HEK293 (cell line): ENCODE data around the gene OR5D18.

ENCODE experiments used
- CTCF ChIA-PET: fragments of 350-600 bp; formaldehyde crosslinking; extraction: SDS; loops from one replicate; lab custom pipeline; 2021; ENCODE audit warnings: antibody characterized with exemption; lab: Yijun Ruan, JAX
- POLR2A ChIA-PET: fragments of 300-600 bp; formaldehyde crosslinking; extraction: SDS; loops from one replicate; lab custom pipeline; 2020; ENCODE audit warnings: antibody characterized with exemption, inconsistent platforms; lab: Yijun Ruan, JAX
- H3K27ac ChIP-seq: fragments of 200-500 bp; sonication (Bioruptor generic); 2 replicates; pipeline ENCODE4 v1.5.1; 2014; ENCODE audit warnings: low read depth, low read length, control low read depth, inconsistent platforms; ENCODE audit errors: extremely low read depth
- H3K36me3 ChIP-seq, 2 experiments: fragments of 200-500 bp in 1 of 2; sonication (Bioruptor generic) in 1 of 2; 1 replicate in 1 of 2; 2 replicates in 1 of 2; pipeline ENCODE4 v1.5.1; 2014 to 2017; ENCODE audit warnings: inconsistent platforms in 2 of 2, low read length in 2 of 2; ENCODE audit not compliant: control insufficient read depth in 2 of 2, insufficient read depth in 1 of 2
- H3K4me1 ChIP-seq: fragments of 200-500 bp; sonication (Bioruptor generic); 2 replicates; pipeline ENCODE4 v1.5.1; 2014; ENCODE audit warnings: mild to moderate bottlenecking, low read length, inconsistent platforms; ENCODE audit not compliant: control insufficient read depth, insufficient read depth
- H3K4me3 ChIP-seq: 2 replicates; pipeline ENCODE4 v1.5.1; 2011; ENCODE audit warnings: low read depth, mild to moderate bottlenecking, control low read depth, low read length, moderate library complexity
- H3K9me3 ChIP-seq: fragments of 200-500 bp; sonication (Bioruptor generic); 2 replicates; pipeline ENCODE4 v1.5.1; 2014; ENCODE audit warnings: low read depth, low read length, inconsistent platforms; ENCODE audit not compliant: control insufficient read depth, insufficient read depth
- AEBP2 ChIP-seq: fragments of 450-650 bp; formaldehyde crosslinking; IDR thresholded peaks from 2 replicates; pipeline ENCODE4 v1.5.1; 2016; ENCODE audit warnings: missing biosample characterization, missing genetic modification characterization, borderline replicate concordance
- REST ChIP-seq: fragments of 450-650 bp; formaldehyde crosslinking; IDR thresholded peaks from 2 replicates; pipeline ENCODE4 v1.5.1; 2016; ENCODE audit warnings: missing biosample characterization, missing genetic modification characterization
- TCF7L2 ChIP-seq: IDR thresholded peaks from 2 replicates; pipeline ENCODE4 v1.6.1; 2011; ENCODE audit warnings: low read depth, mild to moderate bottlenecking, inconsistent platforms, low read length, moderate library complexity, borderline replicate concordance
- YY2 ChIP-seq: fragments of 450-650 bp; formaldehyde crosslinking; IDR thresholded peaks from 2 replicates; pipeline ENCODE4 v1.5.1; 2016; ENCODE audit warnings: missing biosample characterization, missing genetic modification characterization
- ZFP3 ChIP-seq: fragments of 450-650 bp; formaldehyde crosslinking; IDR thresholded peaks from 2 replicates; pipeline ENCODE4 v1.5.1; 2016; ENCODE audit warnings: low read depth, missing biosample characterization, missing genetic modification characterization
- ZNF354C ChIP-seq: fragments of 450-650 bp; formaldehyde crosslinking; IDR thresholded peaks from 2 replicates; pipeline ENCODE4 v1.5.1; 2016; ENCODE audit warnings: missing biosample characterization, missing genetic modification characterization, low read depth, borderline replicate concordance
- ZNF544 ChIP-seq: fragments of 450-650 bp; formaldehyde crosslinking; IDR thresholded peaks from 2 replicates; pipeline ENCODE4 v1.5.0; 2017; ENCODE audit warnings: missing biosample characterization, missing genetic modification characterization
- ZNF626 ChIP-seq: fragments of 450-650 bp; sonication (Bioruptor Pico); formaldehyde crosslinking; IDR thresholded peaks from 2 replicates; pipeline ENCODE4 v1.5.1; 2018; ENCODE audit warnings: missing biosample characterization, missing genetic modification characterization, inconsistent platforms
- ZXDB ChIP-seq: fragments of 450-650 bp; formaldehyde crosslinking; IDR thresholded peaks from 2 replicates; pipeline ENCODE4 v1.5.1; 2016; ENCODE audit warnings: missing biosample characterization, missing genetic modification characterization
- TF ChIP-seq, protein P1 (sequence below): fragments of 450-650 bp; formaldehyde crosslinking; IDR thresholded peaks from 2 replicates; pipeline ENCODE4 v1.5.1; 2016; ENCODE audit warnings: missing biosample characterization, missing genetic modification characterization
- TF ChIP-seq, protein P2 (sequence below): fragments of 450-650 bp; formaldehyde crosslinking; IDR thresholded peaks from 2 replicates; pipeline ENCODE4 v1.5.1; 2017; ENCODE audit warnings: missing biosample characterization, mild to moderate bottlenecking, missing genetic modification characterization, moderate library complexity

Gene OR5D18

DNA sequence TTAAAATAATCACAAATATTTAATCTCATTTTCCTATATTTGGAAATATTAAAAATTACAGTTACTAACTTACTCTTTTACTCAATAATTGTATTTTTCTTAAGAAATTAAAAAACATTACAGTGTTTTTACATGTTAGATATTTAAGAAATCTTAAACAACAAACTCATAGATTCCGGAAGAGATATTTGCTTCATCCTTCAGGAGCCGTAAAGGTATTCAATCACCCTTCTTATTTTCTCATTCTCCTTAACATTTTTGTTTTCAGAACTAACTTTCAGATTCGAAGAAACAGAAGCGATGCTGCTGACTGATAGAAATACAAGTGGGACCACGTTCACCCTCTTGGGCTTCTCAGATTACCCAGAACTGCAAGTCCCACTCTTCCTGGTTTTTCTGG, at the start of gene OR5D18:
TSS of gene OR5D18 (plus strand) at position 301 of the 400 bp plus-strand sequence. CDS start at position 301, 0 bp downstream.
- no peaks in the 10 kb centered on the region for H3K9me3 ChIP-seq
- H3K4me1 ChIP-seq: no peaks in the 10 kb centered on the region
- no peak within 1 kb of the TSS for H3K4me3 ChIP-seq
- CTCF ChIA-PET: no interaction called here
- TF ChIP-seq ZNF544 (tag by site-specific recombination) (no peak), REST (tag by site-specific recombination) (no peak), TCF7L2 (no peak), ZXDB (tag by site-specific recombination) (no peak), ZNF626 (tag by site-specific recombination) (no peak), ZFP3 (tag by site-specific recombination) (no peak)
- TF ChIP-seq, protein P1, sequence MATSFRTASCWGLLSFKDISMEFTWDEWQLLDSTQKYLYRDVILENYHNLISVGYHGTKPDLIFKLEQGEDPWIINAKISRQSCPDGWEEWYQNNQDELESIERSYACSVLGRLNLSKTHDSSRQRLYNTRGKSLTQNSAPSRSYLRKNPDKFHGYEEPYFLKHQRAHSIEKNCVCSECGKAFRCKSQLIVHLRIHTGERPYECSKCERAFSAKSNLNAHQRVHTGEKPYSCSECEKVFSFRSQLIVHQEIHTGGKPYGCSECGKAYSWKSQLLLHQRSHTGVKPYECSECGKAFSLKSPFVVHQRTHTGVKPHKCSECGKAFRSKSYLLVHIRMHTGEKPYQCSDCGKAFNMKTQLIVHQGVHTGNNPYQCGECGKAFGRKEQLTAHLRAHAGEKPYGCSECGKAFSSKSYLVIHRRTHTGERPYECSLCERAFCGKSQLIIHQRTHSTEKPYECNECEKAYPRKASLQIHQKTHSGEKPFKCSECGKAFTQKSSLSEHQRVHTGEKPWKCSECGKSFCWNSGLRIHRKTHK (tag by site-specific recombination): no peak
- H3K27ac ChIP-seq: no peak within 1 kb of the TSS
- POLR2A ChIA-PET: no interaction called here
- no peaks in the 10 kb centered on the region for H3K36me3 ChIP-seq

- POLR2A ChIA-PET: no interaction called here
- no peaks in the 10 kb centered on the region for H3K9me3 ChIP-seq
- CTCF ChIA-PET: no interaction called here
- TF ChIP-seq AEBP2 (tag by site-specific recombination): no peak
- no peak for TF ChIP-seq ZNF354C (tag by site-specific recombination)
- no peaks in the 10 kb centered on the region for H3K4me1 ChIP-seq
- no peak within 1 kb of the TSS for H3K4me3 ChIP-seq
- H3K27ac ChIP-seq: no peak within 1 kb of the TSS
- H3K36me3 ChIP-seq: no peaks in the 10 kb centered on the region
Observed at GRCh38 chr11:55773138-55773537, 46.3 kb upstream of the OR5D18 start, which contains the start of gene OR5D13. Gene OR5D13, plus strand, starts transcription at chr11:55773438. Its CDS starts 0 bp downstream, at chr11:55773438.

DNA sequence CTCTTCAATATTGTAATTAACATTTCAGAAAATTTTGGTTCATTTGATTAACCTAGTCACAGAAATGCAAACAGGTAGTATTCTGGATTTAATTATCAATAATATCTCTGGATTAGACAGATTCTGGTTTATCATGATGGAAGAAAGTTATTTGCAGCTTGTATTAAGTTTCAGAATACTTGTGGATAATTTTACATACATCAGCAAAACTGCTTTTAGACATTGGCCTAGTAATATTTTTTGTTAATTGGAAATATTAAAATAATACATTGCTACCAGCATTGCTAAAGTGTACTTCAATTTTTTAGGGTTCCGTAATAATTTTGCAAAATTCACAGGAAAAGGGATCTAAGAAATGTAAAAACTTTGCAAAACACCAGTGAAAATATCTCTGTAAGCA, 27.8 kb upstream of the OR5D18 start:
- Histone ChIP-seq H3K36me3 (no peaks in the 10 kb centered on the region), H3K27ac (no peak overlapping the region), H3K9me3 (no peaks in the 10 kb centered on the region), H3K4me3 (no peak overlapping the region), H3K4me1 (no peaks in the 10 kb centered on the region)
- POLR2A ChIA-PET: no interaction called here
- TF ChIP-seq, protein P2, sequence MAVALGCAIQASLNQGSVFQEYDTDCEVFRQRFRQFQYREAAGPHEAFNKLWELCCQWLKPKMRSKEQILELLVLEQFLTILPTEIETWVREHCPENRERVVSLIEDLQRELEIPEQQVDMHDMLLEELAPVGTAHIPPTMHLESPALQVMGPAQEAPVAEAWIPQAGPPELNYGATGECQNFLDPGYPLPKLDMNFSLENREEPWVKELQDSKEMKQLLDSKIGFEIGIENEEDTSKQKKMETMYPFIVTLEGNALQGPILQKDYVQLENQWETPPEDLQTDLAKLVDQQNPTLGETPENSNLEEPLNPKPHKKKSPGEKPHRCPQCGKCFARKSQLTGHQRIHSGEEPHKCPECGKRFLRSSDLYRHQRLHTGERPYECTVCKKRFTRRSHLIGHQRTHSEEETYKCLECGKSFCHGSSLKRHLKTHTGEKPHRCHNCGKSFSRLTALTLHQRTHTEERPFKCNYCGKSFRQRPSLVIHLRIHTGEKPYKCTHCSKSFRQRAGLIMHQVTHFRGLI: no peak
- TF ChIP-seq YY2 (tag by site-specific recombination): no peak
- CTCF ChIA-PET: no interaction called here
